HepG2 (cell line): Measurements from ENCODE around the gene CNTRL. TPM values are rescaled to one million over a fixed set of nuclear protein-coding genes. Genes with fewer than 3 reads are reported as not detected.

ENCODE experiments used
- ATRX ChIP-seq: sonication (generic); formaldehyde crosslinking; IDR thresholded peaks from 2 replicates; pipeline ENCODE4 v1.4.0; 2020; ENCODE audit warnings: missing genetic modification reagents, borderline replicate concordance
- CBFB ChIP-seq: sonication (generic); formaldehyde crosslinking; IDR thresholded peaks from 2 replicates; pipeline ENCODE4 v1.4.0; 2020; ENCODE audit warnings: missing genetic modification reagents
- CBX5 ChIP-seq: sonication (generic); formaldehyde crosslinking; IDR thresholded peaks from 2 replicates; pipeline ENCODE4 v1.4.0; 2020; ENCODE audit warnings: missing genetic modification reagents, borderline replicate concordance
- FOXP4 ChIP-seq: sonication (generic); formaldehyde crosslinking; IDR thresholded peaks from 2 replicates; pipeline ENCODE4 v1.4.0; 2020; ENCODE audit warnings: missing genetic modification reagents
- HCFC1 ChIP-seq: fragments of 150-350 bp; IDR thresholded peaks from 2 replicates; pipeline ENCODE4 v1.6.1; 2014; ENCODE audit warnings: low read depth, low read length
- HDAC1 ChIP-seq: sonication (generic); formaldehyde crosslinking; IDR thresholded peaks from 2 replicates; pipeline ENCODE4 v1.5.1; 2020; ENCODE audit warnings: mild to moderate bottlenecking, missing genetic modification reagents
- HOXA3 ChIP-seq: sonication (generic); formaldehyde crosslinking; IDR thresholded peaks from 2 replicates; pipeline ENCODE4 v1.5.0; 2020; ENCODE audit warnings: missing genetic modification reagents
- KDM2A ChIP-seq: sonication (generic); formaldehyde crosslinking; IDR thresholded peaks from 2 replicates; pipeline ENCODE4 v1.4.0; 2020; ENCODE audit warnings: low read depth, missing genetic modification reagents, borderline replicate concordance
- KMT2A ChIP-seq: sonication (generic); formaldehyde crosslinking; IDR thresholded peaks from 2 replicates; pipeline ENCODE4 v1.4.0; 2020; ENCODE audit warnings: missing genetic modification reagents
- MAFG ChIP-seq: sonication (generic); formaldehyde crosslinking; IDR thresholded peaks from 2 replicates; pipeline ENCODE4 v1.5.1; 2020; ENCODE audit warnings: mild to moderate bottlenecking, missing genetic modification reagents
- MAFK ChIP-seq, 2 experiments: IDR thresholded peaks in 1 of 2; conservative IDR thresholded peaks in 1 of 2; 2 replicates each; pipeline ENCODE4 v1.6.1; 2011; ENCODE audit warnings: improper control_type of control experiment in 2 of 2, low read length in 2 of 2
- NR2F6 ChIP-seq, 2 experiments: IDR thresholded peaks; 2 replicates each; pipeline ENCODE4 v1.6.1; 2016; ENCODE audit warnings: antibody characterized with exemption in 1 of 2, mild to moderate bottlenecking in 1 of 2
- RBM22 ChIP-seq: fragments of 200-400 bp; formaldehyde crosslinking; optimal IDR thresholded peaks from 2 replicates; pipeline ENCODE3; 2017; ENCODE audit warnings: mild to moderate bottlenecking, low read length, moderate library complexity
- SOX5 ChIP-seq: IDR thresholded peaks from 2 replicates; pipeline ENCODE4 v1.6.1; 2016; ENCODE audit warnings: borderline replicate concordance
- SP5 ChIP-seq: IDR thresholded peaks from 2 replicates; pipeline ENCODE4 v1.6.1; 2016; ENCODE audit warnings: low read depth, borderline replicate concordance
- TGIF2 ChIP-seq: IDR thresholded peaks from 2 replicates; pipeline ENCODE4 v1.6.1; 2016; ENCODE audit warnings: control low read depth, missing compliant biosample characterization
- U2AF1 ChIP-seq: fragments of 200-400 bp; formaldehyde crosslinking; optimal IDR thresholded peaks from 2 replicates; pipeline ENCODE3; 2017; ENCODE audit warnings: mild to moderate bottlenecking, low read depth, low read length
- ZNF597 ChIP-seq: sonication (generic); formaldehyde crosslinking; IDR thresholded peaks from 2 replicates; pipeline ENCODE4 v1.5.0; 2020; ENCODE audit warnings: missing genetic modification reagents
- ZNF704 ChIP-seq: sonication (generic); formaldehyde crosslinking; IDR thresholded peaks from 2 replicates; pipeline ENCODE4 v1.8.1; 2023; ENCODE audit warnings: mild to moderate bottlenecking, inconsistent platforms, moderate library complexity, missing genetic modification reagents, borderline replicate concordance
- ZNF841 ChIP-seq: sonication (generic); formaldehyde crosslinking; IDR thresholded peaks from 2 replicates; pipeline ENCODE4 v1.8.1; 2023; ENCODE audit warnings: missing genetic modification reagents, borderline replicate concordance
- ZNF879 ChIP-seq: sonication (generic); formaldehyde crosslinking; IDR thresholded peaks from 2 replicates; pipeline ENCODE4 v1.8.1; 2023; ENCODE audit warnings: missing genetic modification reagents
- ZSCAN9 ChIP-seq: IDR thresholded peaks from 2 replicates; pipeline ENCODE4 v1.6.1; 2016; ENCODE audit warnings: borderline replicate concordance
- polyA plus RNA-seq, 8 experiments: library from polyadenylated mRNA; depleted of rRNA in 3 of 8; stranded (reverse) in 7 of 8; unstranded in 1 of 8; fragments of >200 nt; fragmentation: Illumina TruSeq in 4 of 8; extraction: Trizol in 4 of 8; gene quantifications; 2 replicates each; pipeline versions ENCODE4 v1.2.1 to v1.2.3, GENCODE V29; 2011 to 2016; ENCODE audit warnings: low read depth in 4 of 8, missing spikeins in 1 of 8, mixed read lengths in 1 of 8; ENCODE audit not compliant: insufficient read depth in 1 of 8
- total RNA-seq, 5 experiments: library from RNA; depleted of rRNA; stranded (reverse); fragments of >200 nt; fragmentation: Illumina TruSeq; extraction: Trizol; gene quantifications; 2 replicates each; pipeline ENCODE4 v1.2.3, GENCODE V29; 2016; ENCODE audit warnings: low read depth in 1 of 5

Gene CNTRL
- total and polyA plus RNA-seq, 2 of the 13 experiments (the other 11 are each of a cell fraction or from before 2014, with no cell fraction given) = 7.5 to 11.8 TPM

GRCh38 chr9:121053544-121053943 is 21.2 kb upstream of the CNTRL start (continued):
- TF ChIP-seq HDAC1 (CRISPR knock-in tag) (peak; percentile 66; the same call in 1 of the 2 replicates), SOX5 (CRISPR knock-in tag) (peak; percentile 56; the same call in 1 of the 2 replicates), KDM2A (CRISPR knock-in tag) (peak; percentile 68; the same call in 1 of the 2 replicates), ZNF597 (no peak), TGIF2 (CRISPR knock-in tag) (peak; percentile 83; the same call in 1 of the 2 replicates), MAFG (CRISPR knock-in tag) (peak; percentile 66; the same call in 1 of the 2 replicates), FOXP4 (peak; percentile 74; the same call in 1 of the 2 replicates), CBFB (CRISPR knock-in tag) (no peak), CBX5 (CRISPR knock-in tag) (peak; percentile 68; the same call in 1 of the 2 replicates), ZNF841 (CRISPR knock-in tag) (no peak), ATRX (CRISPR knock-in tag) (no peak), ZNF879 (CRISPR knock-in tag) (no peak), NR2F6 (IDR thresholded peaks at IDR 0.05) (peak; percentile 54; the same call in 1 of the 2 replicates), NR2F6 (CRISPR knock-in tag; IDR thresholded peaks at IDR 0.05) (peak; percentile 72; the same call in 1 of the 2 replicates), ZNF704 (CRISPR knock-in tag) (no peak), HOXA3 (CRISPR knock-in tag) (peak; percentile 80), KMT2A (CRISPR knock-in tag) (0 out of 2 replicates have a peak, but pooled peaks have one; percentile 44), MAFK (conservative IDR thresholded peaks at IDR 0.05 in 1 of 2, IDR thresholded peaks at IDR 0.05 in 1 of 2; ENCODE audit: low read length in 2 of 2) (peak; percentile 50 to 62), U2AF1 (no peak), ZSCAN9 (peak; percentile 78; the same call in 1 of the 2 replicates), HCFC1 (no peak), SP5 (CRISPR knock-in tag) (peak; percentile 28; the same call in 1 of the 2 replicates), RBM22 (no peak)
